IMR-90 (cell line): Measurements from ENCODE around the gene TNFSF13B. TPM values are rescaled to one million over a fixed set of nuclear protein-coding genes. Genes with fewer than 3 reads are reported as not detected.

ENCODE experiments used
- ATAC-seq: fragments of 200-7000 bp; cut with Tn5 transposase; 2 replicates; pipeline ENCODE4 v1.9.1; 2020; ENCODE audit warnings: low read depth, mild to moderate bottlenecking, moderate library complexity
- BruUV-seq: library from RNA; stranded (reverse); fragments of 400-500 nt; replicated peaks from 2 replicates; lab custom pipeline; 2021; lab: Mats Ljungman, UMichigan
- CTCF ChIA-PET: fragments of 300-600 bp; formaldehyde crosslinking; extraction: SDS; loops from one replicate; lab custom pipeline; 2021; ENCODE audit warnings: antibody characterized with exemption; lab: Yijun Ruan, JAX
- POLR2A ChIA-PET: fragments of 300-600 bp; sonication (Branson Sonifier 250); formaldehyde crosslinking; loops from one replicate; lab custom pipeline; 2022; ENCODE audit warnings: antibody characterized with exemption; ENCODE audit not compliant: unreplicated experiment; lab: Charles Lee
- DNase-seq: peaks from one replicate; pipeline ENCODE4 v3.0.0; 2013
- H2AFZ ChIP-seq: replicated peaks from 2 replicates; pipeline ENCODE3; 2013; ENCODE audit warnings: low read length, mild to moderate bottlenecking; ENCODE audit not compliant: poor library complexity
- H2AK5ac ChIP-seq: 2 replicates; pipeline ENCODE4 v1.6.1; 2013; ENCODE audit warnings: low read depth, low read length, inconsistent platforms
- H2AK9ac ChIP-seq: replicated peaks from 2 replicates; pipeline ENCODE3; 2013; ENCODE audit warnings: mild to moderate bottlenecking, low read depth, low read length, moderate library complexity; ENCODE audit not compliant: poor library complexity
- H2BK120ac ChIP-seq: 2 replicates; pipeline ENCODE4 v1.6.1; 2013; ENCODE audit warnings: low read depth, low read length, inconsistent platforms
- H2BK15ac ChIP-seq: 3 replicates; pipeline ENCODE4 v1.6.1; 2013; ENCODE audit warnings: low read depth, low read length, inconsistent platforms
- H2BK20ac ChIP-seq: 2 replicates; pipeline ENCODE4 v1.6.1; 2013; ENCODE audit warnings: low read depth, mild to moderate bottlenecking, inconsistent platforms, low read length, moderate library complexity
- H2BK5ac ChIP-seq: 2 replicates; pipeline ENCODE4 v1.6.1; 2013; ENCODE audit warnings: mild to moderate bottlenecking, low read depth, low read length, inconsistent platforms; ENCODE audit not compliant: poor library complexity, severe bottlenecking
- H3K14ac ChIP-seq: replicated peaks from 2 replicates; pipeline ENCODE4 v1.6.1; 2013; ENCODE audit warnings: low read depth, low read length, inconsistent platforms
- H3K18ac ChIP-seq: 2 replicates; pipeline ENCODE4 v1.6.1; 2013; ENCODE audit warnings: low read depth, low read length, control low read depth
- H3K23ac ChIP-seq: 2 replicates; pipeline ENCODE4 v1.6.1; 2013; ENCODE audit warnings: low read depth, low read length, inconsistent platforms
- H3K27ac ChIP-seq: 2 replicates; pipeline ENCODE4 v1.5.1; 2013; ENCODE audit warnings: mild to moderate bottlenecking, control low read depth, low read length; ENCODE audit not compliant: insufficient read depth
- H3K27me3 ChIP-seq: 2 replicates; pipeline ENCODE4 v1.6.1; 2013; ENCODE audit warnings: low read length; ENCODE audit not compliant: control insufficient read depth, insufficient read depth
- H3K36me3 ChIP-seq: 2 replicates; pipeline ENCODE4 v1.6.1; 2013; ENCODE audit warnings: low read length, mixed read lengths; ENCODE audit not compliant: control insufficient read depth, insufficient read depth
- H3K4ac ChIP-seq: 2 replicates; pipeline ENCODE4 v1.6.1; 2013; ENCODE audit warnings: low read depth, low read length, inconsistent platforms
- H3K4me1 ChIP-seq: 2 replicates; pipeline ENCODE4 v1.6.1; 2013; ENCODE audit warnings: low read length, mixed read lengths; ENCODE audit not compliant: control insufficient read depth, insufficient read depth
- H3K4me2 ChIP-seq: 2 replicates; pipeline ENCODE4 v1.6.1; 2013; ENCODE audit warnings: low read depth, mild to moderate bottlenecking, control low read depth, low read length, moderate library complexity
- H3K4me3 ChIP-seq: 2 replicates; pipeline ENCODE4 v1.5.1; 2013; ENCODE audit warnings: low read depth, mild to moderate bottlenecking, control low read depth, low read length, moderate library complexity; ENCODE audit not compliant: insufficient read depth
- H3K56ac ChIP-seq: 2 replicates; pipeline ENCODE4 v1.6.1; 2013; ENCODE audit warnings: low read length, inconsistent platforms; ENCODE audit not compliant: insufficient read depth; ENCODE audit errors: extremely low read depth
- H3K79me1 ChIP-seq, 2 experiments: 2 replicates each; pipeline ENCODE4 v1.6.1; 2013; ENCODE audit warnings: low read length in 2 of 2, inconsistent platforms in 1 of 2, low read depth in 1 of 2
- H3K9ac ChIP-seq: 2 replicates; pipeline ENCODE4 v1.6.1; 2013; ENCODE audit warnings: low read depth, low read length, control low read depth
- H3K9me1 ChIP-seq: 2 replicates; pipeline ENCODE4 v1.6.1; 2013; ENCODE audit warnings: low read length, inconsistent platforms; ENCODE audit not compliant: insufficient read depth
- H3K9me3 ChIP-seq: 2 replicates; pipeline ENCODE4 v1.6.1; 2013; ENCODE audit warnings: low read length; ENCODE audit not compliant: control insufficient read depth, insufficient read depth
- H4K20me1 ChIP-seq: 2 replicates; pipeline ENCODE4 v1.6.1; 2013; ENCODE audit warnings: low read length, inconsistent platforms; ENCODE audit not compliant: insufficient read depth
- H4K5ac ChIP-seq: 2 replicates; pipeline ENCODE4 v1.6.1; 2013; ENCODE audit warnings: mild to moderate bottlenecking, low read depth, low read length, control low read depth
- H4K8ac ChIP-seq, 2 experiments: 2 replicates each; pipeline ENCODE4 v1.6.1; 2013; ENCODE audit warnings: low read depth in 2 of 2, low read length in 2 of 2, control low read depth in 1 of 2, inconsistent platforms in 1 of 2
- H4K91ac ChIP-seq: 2 replicates; pipeline ENCODE4 v1.6.1; 2013; ENCODE audit warnings: low read depth, low read length, inconsistent platforms; ENCODE audit not compliant: insufficient read depth
- CHD1 ChIP-seq: IDR thresholded peaks from 2 replicates; pipeline ENCODE4 v1.6.1; 2012; ENCODE audit warnings: low read depth, low read length, improper control_type of control experiment
- MAZ ChIP-seq: IDR thresholded peaks from 2 replicates; pipeline ENCODE4 v1.6.1; 2012; ENCODE audit warnings: low read depth, mild to moderate bottlenecking, low read length, improper control_type of control experiment, moderate library complexity, borderline replicate concordance
- MXI1 ChIP-seq: IDR thresholded peaks from 2 replicates; pipeline ENCODE4 v1.6.1; 2012; ENCODE audit warnings: low read depth, mild to moderate bottlenecking, low read length, moderate library complexity, borderline replicate concordance
- NFE2L2 ChIP-seq: fragments of 150-350 bp; IDR thresholded peaks from 2 replicates; pipeline ENCODE4 v1.6.1; 2016; ENCODE audit warnings: low read depth, mild to moderate bottlenecking, low read length
- RFX5 ChIP-seq: IDR thresholded peaks from 2 replicates; pipeline ENCODE4 v1.8.0; 2012; ENCODE audit warnings: low read depth, mild to moderate bottlenecking, low read length, moderate library complexity
- WGBS, 2 experiments: methylation state at CpG; one replicate each; pipeline versions ENCODE4 v1.1.5 to v1.1.7; 2013; ENCODE audit warnings: missing lambda C conversion rate in 2 of 2; ENCODE audit not compliant: insufficient read length in 1 of 2; ENCODE audit errors: extremely low coverage in 2 of 2; 5-methylcytosine and 5-hydroxymethylcytosine counted together
- dilution Hi-C: fragments of 300-500 bp; cut with HindIII; formaldehyde crosslinking; loops from one replicate; pipeline ENCODE4 v1.14.3; 2018; ENCODE audit warnings: low sequenced_read_pairs; ENCODE audit not compliant: unreplicated experiment
- in situ Hi-C: fragments of 300-500 bp; cut with MboI; formaldehyde crosslinking; loops from 3 replicates; pipeline ENCODE4 v1.14.3; 2019; ENCODE audit warnings: low sequenced_read_pairs, inconsistent platforms, mixed read lengths
- intact Hi-C: fragments of 100-400 bp; cut with micrococcal nuclease; formaldehyde crosslinking; loops from 2 replicates; pipeline ENCODE4 v1.10.0; 2022
- polyA plus RNA-seq, 3 experiments: library from polyadenylated mRNA; depleted of rRNA; stranded (reverse); fragments of >200 nt; gene quantifications; 2 replicates each; pipeline ENCODE4 v1.2.3, GENCODE V29; 2012; ENCODE audit warnings: low replicate concordance in 1 of 3
- total RNA-seq: library from RNA; depleted of rRNA; stranded (reverse); fragments of >200 nt; gene quantifications from 2 replicates; pipeline ENCODE4 v1.2.3, GENCODE V29; 2012
- TF ChIP-seq, protein P1 (sequence below): conservative IDR thresholded peaks from 2 replicates; pipeline ENCODE4 v1.5.1; 2012; ENCODE audit warnings: mild to moderate bottlenecking, low read depth, low read length, improper control_type of control experiment

Gene TNFSF13B
- total and polyA plus RNA-seq, 2 of the 4 experiments (the other 2 are of a cell fraction): 0.29 to 0.54 TPM

DNA sequence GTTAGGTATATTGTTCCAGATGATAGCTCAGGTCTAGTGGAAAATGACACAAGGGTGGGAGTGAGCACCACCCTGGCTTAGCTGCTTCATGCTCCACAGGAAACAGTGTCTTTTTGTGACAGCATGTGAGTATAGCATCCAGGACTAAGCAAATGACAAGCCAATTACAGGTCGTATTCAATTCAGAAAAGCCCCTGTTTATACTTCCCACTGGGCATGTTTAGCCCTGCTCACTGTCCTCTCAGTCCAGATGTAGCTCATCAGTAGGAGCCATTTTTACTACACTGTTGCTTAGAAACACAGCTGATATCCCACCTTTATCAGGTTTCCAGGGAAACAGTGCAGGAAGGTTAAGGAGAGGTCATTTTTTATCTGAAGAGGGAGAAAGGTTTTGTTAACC, 43.3 kb upstream of the TNFSF13B start:
- no peak overlapping the region for H3K27ac ChIP-seq
- peaks cover 8% of the 10 kb centered on the region; the same call in 1 of the 2 replicates for H3K4me1 ChIP-seq
- H2AK5ac ChIP-seq: no peak overlapping the region
- H2BK120ac ChIP-seq: no peak overlapping the region
- H2BK5ac ChIP-seq: no peak overlapping the region
- intact Hi-C loops (loop anchor here (2.0 to 5.0 kb wide), 2 partner anchors 281 to 671 kb away; no protein-coding TSS in a partner anchor), dilution Hi-C loops (no loop called here), in situ Hi-C loops (no loop called here)
- H4K20me1 ChIP-seq: peaks cover 21% of the 10 kb centered on the region; the same call in 1 of the 2 replicates
- ChIA-PET CTCF (no interaction called here), POLR2A (no interaction called here)
- H2AFZ ChIP-seq: no peak overlapping the region
- no peak overlapping the region for H3K4ac ChIP-seq
- no peak overlapping the region for H3K23ac ChIP-seq
- H3K36me3 ChIP-seq: no peaks in the 10 kb centered on the region
- H3K4me3 ChIP-seq: no peak overlapping the region
- H2BK20ac ChIP-seq: no peak overlapping the region
- no peak overlapping the region for H2AK9ac ChIP-seq
- TF ChIP-seq NFE2L2 (no peak), MXI1 (no peak), MAZ (no peak), CHD1 (no peak), RFX5 (no peak)
- TF ChIP-seq, protein P1, sequence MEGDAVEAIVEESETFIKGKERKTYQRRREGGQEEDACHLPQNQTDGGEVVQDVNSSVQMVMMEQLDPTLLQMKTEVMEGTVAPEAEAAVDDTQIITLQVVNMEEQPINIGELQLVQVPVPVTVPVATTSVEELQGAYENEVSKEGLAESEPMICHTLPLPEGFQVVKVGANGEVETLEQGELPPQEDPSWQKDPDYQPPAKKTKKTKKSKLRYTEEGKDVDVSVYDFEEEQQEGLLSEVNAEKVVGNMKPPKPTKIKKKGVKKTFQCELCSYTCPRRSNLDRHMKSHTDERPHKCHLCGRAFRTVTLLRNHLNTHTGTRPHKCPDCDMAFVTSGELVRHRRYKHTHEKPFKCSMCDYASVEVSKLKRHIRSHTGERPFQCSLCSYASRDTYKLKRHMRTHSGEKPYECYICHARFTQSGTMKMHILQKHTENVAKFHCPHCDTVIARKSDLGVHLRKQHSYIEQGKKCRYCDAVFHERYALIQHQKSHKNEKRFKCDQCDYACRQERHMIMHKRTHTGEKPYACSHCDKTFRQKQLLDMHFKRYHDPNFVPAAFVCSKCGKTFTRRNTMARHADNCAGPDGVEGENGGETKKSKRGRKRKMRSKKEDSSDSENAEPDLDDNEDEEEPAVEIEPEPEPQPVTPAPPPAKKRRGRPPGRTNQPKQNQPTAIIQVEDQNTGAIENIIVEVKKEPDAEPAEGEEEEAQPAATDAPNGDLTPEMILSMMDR: no peak
- no peaks in the 10 kb centered on the region for H3K27me3 ChIP-seq
- H3K79me1 ChIP-seq: peaks cover 28 to 39% of the 10 kb centered on the region in 2 experiments
- H3K14ac ChIP-seq: no peak overlapping the region
- no peak for DNase-seq
- H3K18ac ChIP-seq: no peak overlapping the region
- no peak for ATAC-seq
- no TSS peak for BruUV-seq
- WGBS, 2 experiments: 17% methylated on average over 1 of the region's 1 CpG; no CpG with 5 or more reads in 1 of the 2 experiments
- H3K9me1 ChIP-seq: no peaks in the 10 kb centered on the region; the same call in 1 of the 2 replicates
- no peak overlapping the region for H3K9ac ChIP-seq
- no peak overlapping the region for H3K56ac ChIP-seq
- no peak overlapping the region for H3K4me2 ChIP-seq
- H4K5ac ChIP-seq: no peak overlapping the region
- no peaks in the 10 kb centered on the region for H3K9me3 ChIP-seq
- no peak overlapping the region for H4K91ac ChIP-seq
- H2BK15ac ChIP-seq: no peak overlapping the region
- H4K8ac ChIP-seq: no peak overlapping the region
